HepG2 (cell line): ENCODE results near the gene CSNK1A1. TPM values are rescaled to one million over a fixed set of nuclear protein-coding genes. Genes with fewer than 3 reads are reported as not detected.

Source experiments
- ELF3 ChIP-seq: IDR thresholded peaks from 2 replicates; pipeline ENCODE4 v1.6.1; 2016; ENCODE audit warnings: missing genetic modification reagents, missing compliant biosample characterization
- FOXA1 ChIP-seq, 2 experiments: fragments of 450-650 bp in 1 of 2; sonication (generic) in 1 of 2; formaldehyde crosslinking in 1 of 2; IDR thresholded peaks; 2 replicates each; pipeline versions ENCODE4 v1.4.0 to v1.6.1; 2016 to 2020; ENCODE audit warnings: missing genetic modification reagents in 1 of 2
- GZF1 ChIP-seq: sonication (generic); formaldehyde crosslinking; IDR thresholded peaks from 2 replicates; pipeline ENCODE4 v1.5.1; 2020; ENCODE audit warnings: mild to moderate bottlenecking, missing genetic modification reagents
- MAZ ChIP-seq, 2 experiments: sonication (generic) in 1 of 2; formaldehyde crosslinking in 1 of 2; IDR thresholded peaks; 2 replicates each; pipeline versions ENCODE4 v1.5.0 to v1.6.1; 2012 to 2020; ENCODE audit warnings: low read depth in 2 of 2, mild to moderate bottlenecking in 2 of 2, borderline replicate concordance in 1 of 2, improper control_type of control experiment in 1 of 2, low read length in 1 of 2, missing genetic modification reagents in 1 of 2, moderate library complexity in 1 of 2
- ZNF121 ChIP-seq: sonication (generic); formaldehyde crosslinking; IDR thresholded peaks from 2 replicates; pipeline ENCODE4 v1.5.0; 2020; ENCODE audit warnings: mild to moderate bottlenecking, missing genetic modification reagents
- ZNF577 ChIP-seq: sonication (generic); formaldehyde crosslinking; IDR thresholded peaks from 2 replicates; pipeline ENCODE4 v1.4.0; 2020; ENCODE audit warnings: mild to moderate bottlenecking, low read depth, missing genetic modification reagents, borderline replicate concordance
- polyA plus RNA-seq, 8 experiments: library from polyadenylated mRNA; depleted of rRNA in 3 of 8; stranded (reverse) in 7 of 8; unstranded in 1 of 8; fragments of >200 nt; fragmentation: Illumina TruSeq in 4 of 8; extraction: Trizol in 4 of 8; gene quantifications; 2 replicates each; pipeline versions ENCODE4 v1.2.1 to v1.2.3, GENCODE V29; 2011 to 2016; ENCODE audit warnings: low read depth in 4 of 8, missing spikeins in 1 of 8, mixed read lengths in 1 of 8; ENCODE audit not compliant: insufficient read depth in 1 of 8
- total RNA-seq, 5 experiments: library from RNA; depleted of rRNA; stranded (reverse); fragments of >200 nt; fragmentation: Illumina TruSeq; extraction: Trizol; gene quantifications; 2 replicates each; pipeline ENCODE4 v1.2.3, GENCODE V29; 2016; ENCODE audit warnings: low read depth in 1 of 5
- TF ChIP-seq, protein P1 (sequence below): sonication (generic); formaldehyde crosslinking; IDR thresholded peaks from 2 replicates; pipeline ENCODE4 v1.5.1; 2020; ENCODE audit warnings: mild to moderate bottlenecking, missing genetic modification reagents, moderate library complexity
- TF ChIP-seq, protein P2 (sequence below): IDR thresholded peaks from 2 replicates; pipeline ENCODE4 v1.6.1; 2016; ENCODE audit warnings: mild to moderate bottlenecking, missing biosample characterization, missing genetic modification reagents
- TF ChIP-seq, protein P3 (sequence below): sonication (generic); formaldehyde crosslinking; IDR thresholded peaks from 2 replicates; pipeline ENCODE4 v1.4.0; 2020; ENCODE audit warnings: mild to moderate bottlenecking, missing genetic modification reagents

CSNK1A1 gene
- total and polyA plus RNA-seq, 2 of the 13 experiments (the other 11 are each of a cell fraction or from before 2014, with no cell fraction given) = 89.0 to 149 TPM

DNA sequence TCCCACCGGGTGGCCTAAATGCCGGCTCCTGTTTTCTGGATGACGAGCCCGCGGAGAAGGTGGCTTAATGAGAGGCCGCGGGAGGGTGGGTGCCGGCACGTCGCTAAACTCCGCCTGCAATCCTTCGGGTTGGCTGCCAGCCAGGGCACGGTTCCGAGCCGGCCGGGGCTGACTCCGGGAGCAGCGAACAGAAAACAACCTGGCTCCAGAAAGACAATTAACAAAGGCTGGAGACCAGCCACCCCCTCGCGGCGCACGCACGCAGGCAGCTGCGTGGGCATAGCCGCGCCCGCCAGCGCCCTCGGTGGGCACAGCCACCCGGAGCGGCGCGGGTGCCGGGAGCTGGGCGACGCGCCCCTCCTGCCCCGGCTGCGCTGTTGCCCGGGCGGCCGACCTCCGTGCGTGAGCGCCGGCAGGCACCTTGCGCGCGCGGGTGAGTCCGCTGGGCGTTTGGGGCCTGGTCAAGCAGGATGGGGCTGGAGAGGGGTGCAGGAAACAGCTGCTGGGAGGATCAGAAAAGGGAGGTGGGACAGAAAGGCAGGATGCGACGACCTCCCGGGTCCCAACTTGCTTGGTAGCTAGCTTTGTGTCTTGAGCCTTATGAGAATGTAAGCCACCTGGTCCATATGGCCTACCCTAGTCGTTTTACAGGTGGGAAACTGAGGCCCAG lies 30.1 kb upstream of the CSNK1A1 start, which contains the start of gene ARHGEF37 (continued):
- TF ChIP-seq, protein P1, sequence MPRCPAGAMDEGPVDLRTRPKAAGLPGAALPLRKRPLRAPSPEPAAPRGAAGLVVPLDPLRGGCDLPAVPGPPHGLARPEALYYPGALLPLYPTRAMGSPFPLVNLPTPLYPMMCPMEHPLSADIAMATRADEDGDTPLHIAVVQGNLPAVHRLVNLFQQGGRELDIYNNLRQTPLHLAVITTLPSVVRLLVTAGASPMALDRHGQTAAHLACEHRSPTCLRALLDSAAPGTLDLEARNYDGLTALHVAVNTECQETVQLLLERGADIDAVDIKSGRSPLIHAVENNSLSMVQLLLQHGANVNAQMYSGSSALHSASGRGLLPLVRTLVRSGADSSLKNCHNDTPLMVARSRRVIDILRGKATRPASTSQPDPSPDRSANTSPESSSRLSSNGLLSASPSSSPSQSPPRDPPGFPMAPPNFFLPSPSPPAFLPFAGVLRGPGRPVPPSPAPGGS = 0 out of 2 replicates have a peak, but pooled peaks have one; percentile 28
- TF ChIP-seq FOXA1 (IDR thresholded peaks at IDR 0.05) = no peak
- TF ChIP-seq FOXA1 (CRISPR knock-in tag; IDR thresholded peaks at IDR 0.05) = no peak
- TF ChIP-seq, protein P2, sequence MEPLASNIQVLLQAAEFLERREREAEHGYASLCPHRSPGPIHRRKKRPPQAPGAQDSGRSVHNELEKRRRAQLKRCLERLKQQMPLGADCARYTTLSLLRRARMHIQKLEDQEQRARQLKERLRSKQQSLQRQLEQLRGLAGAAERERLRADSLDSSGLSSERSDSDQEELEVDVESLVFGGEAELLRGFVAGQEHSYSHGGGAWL (CRISPR knock-in tag) = no peak
- TF ChIP-seq MAZ (IDR thresholded peaks at IDR 0.05; ENCODE audit: borderline replicate concordance, low read depth, low read length) = no peak
- TF ChIP-seq MAZ (CRISPR knock-in tag; IDR thresholded peaks at IDR 0.05; ENCODE audit: low read depth) = peak; percentile 58
- no peak for TF ChIP-seq ZNF121 (CRISPR knock-in tag)
- TF ChIP-seq, protein P3, sequence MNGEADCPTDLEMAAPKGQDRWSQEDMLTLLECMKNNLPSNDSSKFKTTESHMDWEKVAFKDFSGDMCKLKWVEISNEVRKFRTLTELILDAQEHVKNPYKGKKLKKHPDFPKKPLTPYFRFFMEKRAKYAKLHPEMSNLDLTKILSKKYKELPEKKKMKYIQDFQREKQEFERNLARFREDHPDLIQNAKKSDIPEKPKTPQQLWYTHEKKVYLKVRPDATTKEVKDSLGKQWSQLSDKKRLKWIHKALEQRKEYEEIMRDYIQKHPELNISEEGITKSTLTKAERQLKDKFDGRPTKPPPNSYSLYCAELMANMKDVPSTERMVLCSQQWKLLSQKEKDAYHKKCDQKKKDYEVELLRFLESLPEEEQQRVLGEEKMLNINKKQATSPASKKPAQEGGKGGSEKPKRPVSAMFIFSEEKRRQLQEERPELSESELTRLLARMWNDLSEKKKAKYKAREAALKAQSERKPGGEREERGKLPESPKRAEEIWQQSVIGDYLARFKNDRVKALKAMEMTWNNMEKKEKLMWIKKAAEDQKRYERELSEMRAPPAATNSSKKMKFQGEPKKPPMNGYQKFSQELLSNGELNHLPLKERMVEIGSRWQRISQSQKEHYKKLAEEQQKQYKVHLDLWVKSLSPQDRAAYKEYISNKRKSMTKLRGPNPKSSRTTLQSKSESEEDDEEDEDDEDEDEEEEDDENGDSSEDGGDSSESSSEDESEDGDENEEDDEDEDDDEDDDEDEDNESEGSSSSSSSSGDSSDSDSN (CRISPR knock-in tag) = peak; percentile 42; the same call in 1 of the 2 replicates
- no peak for TF ChIP-seq GZF1 (CRISPR knock-in tag)
- no peak for TF ChIP-seq ZNF577 (CRISPR knock-in tag)
- no peak for TF ChIP-seq ELF3 (CRISPR knock-in tag)
